GM23338 (cell line): ENCODE data around the gene IGF1R. TPM values are rescaled to one million over a fixed set of nuclear protein-coding genes. Genes with fewer than 3 reads are reported as not detected.

Experiments
- ATAC-seq: fragments of 200-7000 bp; cut with Tn5 transposase; 3 replicates; pipeline ENCODE4 v1.9.1; 2020
- DNase-seq: peaks from one replicate; pipeline ENCODE4 v3.0.0-alpha.2; 2015; ENCODE audit warnings: low spot score
- H2AFZ ChIP-seq: fragments of 200-600 bp; sonication (generic); 2 replicates; pipeline ENCODE4 v1.8.0; 2016; ENCODE audit warnings: antibody characterized with exemption, mild to moderate bottlenecking, moderate library complexity
- H3F3A ChIP-seq: fragments of 200-600 bp; sonication (generic); replicated peaks from 2 replicates; pipeline ENCODE4 v1.8.0; 2017; ENCODE audit warnings: antibody characterized with exemption, mixed run types, low read depth
- H3K27ac ChIP-seq: fragments of 200-600 bp; sonication (generic); 2 replicates; pipeline ENCODE4 v1.6.1; 2016; ENCODE audit warnings: low read depth
- H3K27me3 ChIP-seq: fragments of 200-600 bp; sonication (generic); 2 replicates; pipeline ENCODE4 v1.8.0; 2016; ENCODE audit warnings: mild to moderate bottlenecking, mixed run types, moderate library complexity; ENCODE audit not compliant: insufficient read depth
- H3K36me3 ChIP-seq: fragments of 200-600 bp; sonication (generic); 2 replicates; pipeline ENCODE4 v1.8.0; 2016; ENCODE audit warnings: mild to moderate bottlenecking; ENCODE audit not compliant: insufficient read depth
- H3K4me1 ChIP-seq: fragments of 200-600 bp; sonication (generic); 2 replicates; pipeline ENCODE4 v1.8.0; 2016; ENCODE audit warnings: mild to moderate bottlenecking, moderate library complexity; ENCODE audit not compliant: insufficient read depth
- H3K4me2 ChIP-seq: fragments of 200-600 bp; sonication (generic); 2 replicates; pipeline ENCODE4 v1.7.1; 2017; ENCODE audit warnings: mixed run types
- H3K4me3 ChIP-seq: fragments of 200-600 bp; sonication (generic); 2 replicates; pipeline ENCODE4 v1.6.1; 2016; ENCODE audit warnings: mixed run types
- H3K79me2 ChIP-seq: fragments of 200-600 bp; sonication (generic); replicated peaks from 2 replicates; pipeline ENCODE4 v1.8.0; 2017; ENCODE audit warnings: mild to moderate bottlenecking; ENCODE audit not compliant: insufficient read depth
- H3K9me2 ChIP-seq: fragments of 200-600 bp; sonication (generic); 2 replicates; pipeline ENCODE4 v1.8.0; 2017; ENCODE audit not compliant: insufficient read depth
- H4K20me1 ChIP-seq: fragments of 200-600 bp; sonication (generic); replicated peaks from 2 replicates; pipeline ENCODE4 v1.8.0; 2017; ENCODE audit warnings: mild to moderate bottlenecking; ENCODE audit not compliant: insufficient read depth
- H3K27ac Mint-ChIP-seq: 2 replicates; pipeline ENCODE4 v1.8.0; 2020; ENCODE audit warnings: inconsistent platforms, mild to moderate bottlenecking, moderate library complexity, mixed read lengths
- H3K27me3 Mint-ChIP-seq: 3 replicates; pipeline ENCODE4 v1.8.0; 2022; ENCODE audit warnings: low read depth, mild to moderate bottlenecking, moderate library complexity, mixed read lengths, inconsistent platforms; ENCODE audit not compliant: insufficient read depth, poor library complexity
- H3K36me3 Mint-ChIP-seq: 3 replicates; pipeline ENCODE4 v1.8.0; 2021; ENCODE audit warnings: low read depth, mild to moderate bottlenecking, inconsistent platforms, moderate library complexity, mixed read lengths
- H3K4me1 Mint-ChIP-seq: 3 replicates; pipeline ENCODE4 v1.8.0; 2020; ENCODE audit warnings: mild to moderate bottlenecking, inconsistent platforms, mixed read lengths
- H3K4me3 Mint-ChIP-seq: 3 replicates; pipeline ENCODE4 v1.8.0; 2021; ENCODE audit warnings: moderate library complexity, mild to moderate bottlenecking, inconsistent platforms, mixed read lengths
- H3K9me3 Mint-ChIP-seq: 3 replicates; pipeline ENCODE4 v1.8.0; 2020; ENCODE audit warnings: moderate library complexity, mild to moderate bottlenecking, inconsistent platforms, mixed read lengths
- CREB1 ChIP-seq: fragments of 250-450 bp; sonication (Bioruptor Pico); IDR thresholded peaks from 2 replicates; pipeline ENCODE4 v1.5.0; 2020; ENCODE audit warnings: low read depth, mild to moderate bottlenecking, moderate library complexity
- CTCF ChIP-seq, 2 experiments: fragments of 200-600 bp in 1 of 2; sonication (generic) in 1 of 2; conservative IDR thresholded peaks; 2 replicates each; pipeline versions ENCODE4 v1.5.1 to v1.6.1; 2016 to 2017; ENCODE audit warnings: antibody characterized with exemption in 2 of 2, low read depth in 2 of 2, mild to moderate bottlenecking in 2 of 2, moderate library complexity in 1 of 2
- NANOG ChIP-seq: IDR thresholded peaks from 2 replicates; pipeline ENCODE4 v1.6.1; 2016; ENCODE audit warnings: antibody characterized with exemption, borderline replicate concordance
- ZNF462 ChIP-seq: fragments of 250-450 bp; sonication (Bioruptor Pico); IDR thresholded peaks from 2 replicates; pipeline ENCODE4 v1.5.0; 2020; ENCODE audit warnings: mild to moderate bottlenecking, moderate library complexity
- polyA plus RNA-seq: library from polyadenylated mRNA; unstranded; fragments of >200 nt; fragmentation: Nextera tagmentation; extraction: Ambion mirVana; gene quantifications from 2 replicates; pipeline ENCODE4 v1.2.1, GENCODE V29; 2016
- total RNA-seq: library from RNA; depleted of rRNA; stranded (reverse); fragments of >200 nt; shearing (Covaris generic); gene quantifications from 2 replicates; pipeline ENCODE4 v1.2.3, GENCODE V29; 2014

IGF1R gene
- total and polyA plus RNA-seq, 2 experiments from 2014 or later, result 20.4 to 92.2 TPM

GRCh38 chr15:98823012-98823458 is 174.7 kb downstream of the IGF1R start:
- Histone ChIP-seq H2AFZ (no peak overlapping the region), H3K4me3 (no peak overlapping the region), H3K4me2 (peak overlapping the region; percentile 24), H3K27ac (peak overlapping the region; percentile 84), H3K79me2 (peaks cover 89% of the 10 kb centered on the region), H3F3A (peaks cover 8% of the 10 kb centered on the region; the same call in 1 of the 2 replicates), H3K4me1 (peaks cover 76% of the 10 kb centered on the region), H3K27me3 (no peaks in the 10 kb centered on the region), H4K20me1 (0 out of 2 replicates have a peak, but pooled peaks cover 5% of the 10 kb centered on the region), H3K36me3 (no peaks in the 10 kb centered on the region), H3K9me2 (no peaks in the 10 kb centered on the region; the same call in 1 of the 2 replicates)
- ATAC-seq (peak; percentile 90), DNase-seq (peak; percentile 90)
- Mint-ChIP-seq H3K4me1 (peaks cover 88% of the 10 kb centered on the region), H3K27ac (peak overlapping the region; percentile 96), H3K27me3 (peaks cover 20% of the 10 kb centered on the region), H3K36me3 (no peaks in the 10 kb centered on the region), H3K9me3 (peaks cover 2% of the 10 kb centered on the region; the same call in 1 of the 3 replicates), H3K4me3 (peak overlapping the region; percentile 48)
- TF ChIP-seq CREB1 (CRISPR knock-in tag) (peak; percentile 83), ZNF462 (CRISPR knock-in tag) (0 out of 2 replicates have a peak, but pooled peaks have one; percentile 38), NANOG (peak; percentile 76), CTCF (conservative IDR thresholded peaks at IDR 0.05; ENCODE audit: low read depth in 2 of 2) (no peak)
